Measurements from ENCODE around the gene MCM10.

GRCh38 chr10:13256627-13257026 lies 95.3 kb downstream of the MCM10 start:
- TF ChIP-seq CTCF (IDR thresholded peaks at IDR 0.05; ENCODE audit: low read depth, low read length) (no peak), POLR2A (IDR thresholded peaks at IDR 0.05; ENCODE audit: extremely low read depth, insufficient read length) (no peak), MYC (IDR thresholded peaks at IDR 0.05; ENCODE audit: low read depth, low read length) (no peak)
- TF ChIP-seq, protein P1, sequence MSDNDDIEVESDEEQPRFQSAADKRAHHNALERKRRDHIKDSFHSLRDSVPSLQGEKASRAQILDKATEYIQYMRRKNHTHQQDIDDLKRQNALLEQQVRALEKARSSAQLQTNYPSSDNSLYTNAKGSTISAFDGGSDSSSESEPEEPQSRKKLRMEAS (IDR thresholded peaks at IDR 0.05; ENCODE audit: low read depth, low read length): no peak

Measured in NB4 (cell line).